Stimulated activated CD4-positive, alpha-beta T cell treated with anti-CD3 and anti-CD28 coated beads, Interleukin-4, amount 100 ng/mL, for 48 hours (primary cell): ENCODE results near the gene PLCXD1.
"Not testable (repeated sequence)": the region's sequence is repeated elsewhere in the genome, so short reads cannot be mapped to it uniquely, and the experiment has no call there.

ENCODE experiments used
- DNase-seq, 2 donors: peaks; one replicate each; pipeline ENCODE4 v3.0.0-alpha.2; 2020; ENCODE audit warnings: low read depth in 2 of 2

The PLCXD1 gene

DNA sequence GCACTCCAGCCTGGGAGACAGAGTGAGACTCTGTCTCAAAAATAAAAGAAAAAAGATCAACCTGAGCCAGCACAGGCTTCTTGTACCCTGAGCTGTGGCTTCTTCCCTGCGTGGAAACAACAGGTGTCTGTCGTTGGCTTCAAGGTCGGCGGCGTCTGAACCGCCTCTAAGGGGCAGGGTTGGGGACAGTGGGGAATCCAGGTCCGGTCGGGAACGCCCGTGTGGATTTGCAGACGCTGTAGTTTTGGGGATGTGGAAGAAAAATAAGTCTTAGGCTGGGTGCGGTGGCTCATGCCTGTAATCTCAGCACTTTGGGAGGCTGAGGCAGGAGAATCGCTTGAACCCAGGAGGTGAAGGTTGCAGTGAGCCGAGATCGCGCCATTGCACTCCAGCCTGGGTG is 17.2 kb upstream of the PLCXD1 start:
- not testable (repeated sequence) for DNase-seq

DNA sequence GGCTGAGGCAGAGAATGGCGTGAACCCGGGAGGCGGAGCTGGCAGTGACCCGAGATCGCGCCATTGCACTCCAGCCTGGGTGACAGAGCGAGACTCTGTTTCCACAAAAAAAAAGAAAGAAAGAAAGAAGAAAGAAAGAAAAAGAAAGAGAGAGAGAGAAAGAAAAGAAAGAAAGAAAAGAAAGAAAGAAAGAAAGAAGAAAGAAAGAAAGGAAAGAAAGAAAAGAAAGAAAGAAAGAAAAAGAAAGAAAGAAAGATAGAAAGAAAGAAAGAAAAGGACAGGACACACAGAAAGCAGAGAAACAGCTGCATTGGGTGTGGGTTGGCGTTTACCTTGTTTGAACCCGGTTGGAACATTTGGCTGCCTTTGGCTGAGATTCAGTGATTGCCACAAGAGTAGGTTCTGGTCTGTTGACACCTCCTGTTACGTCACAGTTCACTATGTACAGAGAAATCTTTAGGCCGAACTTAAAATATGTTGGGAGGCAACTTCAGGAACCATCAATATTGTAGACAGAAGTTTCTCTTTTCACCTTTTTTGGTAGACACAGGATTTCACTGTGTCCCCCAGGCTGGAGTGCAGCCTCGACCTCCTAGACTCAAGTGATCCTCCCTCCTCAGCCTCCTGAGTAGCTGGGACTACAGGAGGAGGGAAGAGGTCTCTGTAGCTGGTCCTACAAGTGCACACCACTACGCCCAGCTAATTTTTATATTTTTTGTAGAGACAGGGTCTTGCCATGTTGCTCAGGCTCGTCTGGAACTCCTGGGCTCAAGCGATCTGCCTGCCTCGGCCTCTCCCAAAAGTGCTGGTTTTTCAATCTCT is 16.3 kb upstream of the PLCXD1 start:
- DNase-seq, result no peak

DNA sequence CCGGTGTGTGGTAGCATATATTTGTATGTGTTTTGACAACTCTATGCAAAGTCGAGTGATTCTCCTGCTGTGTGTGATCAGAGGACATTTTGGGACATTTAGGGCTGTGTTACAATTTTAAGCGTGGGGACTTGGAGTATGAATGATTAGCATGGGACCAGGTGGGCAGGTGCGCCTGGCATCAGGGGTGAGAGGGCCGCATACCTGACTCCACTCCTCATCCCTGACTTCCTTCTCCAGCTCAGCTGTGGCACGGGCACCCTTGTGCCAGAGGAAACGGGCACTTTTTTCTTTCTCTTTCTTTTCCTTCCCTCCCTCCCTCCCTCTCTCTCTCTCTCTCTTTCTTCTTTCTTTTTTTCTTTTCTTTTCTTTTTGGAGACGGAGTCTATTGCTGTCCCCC is 15.7 kb upstream of the PLCXD1 start:
- no peak for DNase-seq

DNA sequence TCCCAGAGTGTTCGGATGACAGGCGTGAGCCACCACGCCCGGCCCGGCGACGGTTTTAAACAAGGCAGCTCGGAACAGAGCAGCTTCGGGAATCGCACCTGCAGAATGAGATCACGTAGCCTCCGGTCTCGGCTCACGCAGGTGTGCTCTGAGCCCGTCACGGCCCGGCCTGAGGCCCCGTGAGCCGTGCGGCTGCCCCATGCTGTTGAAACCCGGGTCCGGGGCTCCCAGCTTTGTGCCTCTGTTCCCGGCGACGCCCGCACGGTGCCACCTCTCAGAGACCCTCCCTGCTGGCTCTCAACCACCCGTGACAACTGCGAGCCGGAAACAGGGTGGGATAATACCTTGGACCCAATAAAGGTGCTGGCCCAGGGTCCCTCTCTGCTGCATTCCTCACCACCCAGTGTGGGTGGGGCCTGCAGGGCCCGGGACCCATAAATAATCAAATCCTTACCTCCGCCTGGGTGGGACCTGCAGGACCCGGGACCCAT is 13.4 kb upstream of the PLCXD1 start:
- no peak for DNase-seq

DNA sequence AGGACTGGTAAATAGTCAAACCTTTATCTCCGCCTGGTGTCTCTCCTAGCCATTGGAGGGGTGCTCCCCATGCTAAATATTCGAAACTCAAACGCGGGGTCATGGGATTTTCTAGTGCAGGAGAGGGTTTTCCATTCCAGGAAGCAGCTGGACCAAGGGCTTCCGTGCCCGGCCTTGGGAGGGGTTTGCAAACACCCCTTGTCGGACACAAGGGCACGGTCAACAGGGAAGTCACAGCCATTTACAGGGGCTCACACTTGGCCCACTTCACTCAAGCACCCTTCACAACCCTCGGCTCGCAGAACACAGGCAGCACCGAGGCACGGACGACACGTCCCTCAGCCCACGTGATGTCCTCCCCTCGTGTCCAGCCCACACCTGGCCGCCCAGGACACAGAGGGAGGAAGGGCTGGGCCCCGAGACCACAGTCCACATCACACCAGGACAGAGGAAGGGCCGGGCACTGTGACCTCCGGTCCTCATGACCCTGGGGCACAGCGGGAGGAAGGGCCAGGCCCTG is 10.3 kb upstream of the PLCXD1 start:
- DNase-seq, result no peak

DNA sequence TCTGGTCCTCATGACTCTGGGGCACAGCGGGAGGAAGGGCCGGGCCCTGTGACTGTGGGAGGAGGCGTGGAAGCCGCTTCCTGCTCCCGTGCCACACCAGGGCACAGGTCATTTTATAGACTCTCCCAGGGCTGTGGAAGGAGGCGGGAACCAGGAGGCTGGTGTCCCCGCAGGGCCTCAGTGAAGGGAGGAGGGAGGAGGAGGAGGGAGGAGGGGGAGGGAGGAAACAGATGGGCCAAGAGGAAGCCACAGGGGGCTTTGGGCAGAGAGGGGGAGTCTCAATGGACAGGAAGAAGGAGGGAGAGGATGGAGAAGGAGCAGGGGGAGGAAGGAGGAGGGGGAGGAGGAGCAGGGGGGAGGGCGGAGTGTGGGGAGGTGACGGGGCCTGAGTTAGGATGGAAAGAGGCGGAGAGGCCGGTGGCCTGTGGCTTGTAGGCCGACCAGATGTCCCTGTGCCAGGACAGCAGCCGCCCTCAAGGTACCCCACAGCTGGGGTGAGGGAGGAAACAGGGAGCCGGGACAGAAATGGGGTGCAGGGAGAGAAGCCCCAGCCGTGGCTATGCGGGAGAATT is 6.2 kb upstream of the PLCXD1 start:
- no peak for DNase-seq

DNA sequence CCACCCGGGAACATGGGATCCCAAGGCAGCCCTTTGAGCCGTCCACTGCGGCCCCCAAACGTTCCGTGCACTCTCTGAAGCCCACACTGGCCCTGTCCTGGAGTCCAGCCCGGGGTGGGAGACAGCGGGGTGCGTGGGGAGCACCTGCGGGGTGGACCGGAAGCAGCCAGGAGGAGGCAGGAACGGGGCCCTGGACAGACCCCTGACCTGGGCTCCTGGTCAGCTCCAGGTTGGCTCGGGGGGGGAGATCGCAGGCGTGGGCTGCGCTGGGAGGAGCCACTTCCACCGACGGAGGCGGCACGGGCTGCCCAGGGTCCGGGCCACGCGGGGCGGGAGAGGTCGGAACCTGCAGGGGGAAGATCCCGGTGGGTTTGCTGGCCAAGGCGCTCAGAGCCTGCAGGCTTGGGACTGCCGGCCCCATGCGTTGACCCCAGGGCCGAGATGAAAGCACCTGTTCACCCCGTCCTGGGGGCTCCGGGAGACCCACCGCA is 5.7 kb upstream of the PLCXD1 start:
- no peak for DNase-seq

DNA sequence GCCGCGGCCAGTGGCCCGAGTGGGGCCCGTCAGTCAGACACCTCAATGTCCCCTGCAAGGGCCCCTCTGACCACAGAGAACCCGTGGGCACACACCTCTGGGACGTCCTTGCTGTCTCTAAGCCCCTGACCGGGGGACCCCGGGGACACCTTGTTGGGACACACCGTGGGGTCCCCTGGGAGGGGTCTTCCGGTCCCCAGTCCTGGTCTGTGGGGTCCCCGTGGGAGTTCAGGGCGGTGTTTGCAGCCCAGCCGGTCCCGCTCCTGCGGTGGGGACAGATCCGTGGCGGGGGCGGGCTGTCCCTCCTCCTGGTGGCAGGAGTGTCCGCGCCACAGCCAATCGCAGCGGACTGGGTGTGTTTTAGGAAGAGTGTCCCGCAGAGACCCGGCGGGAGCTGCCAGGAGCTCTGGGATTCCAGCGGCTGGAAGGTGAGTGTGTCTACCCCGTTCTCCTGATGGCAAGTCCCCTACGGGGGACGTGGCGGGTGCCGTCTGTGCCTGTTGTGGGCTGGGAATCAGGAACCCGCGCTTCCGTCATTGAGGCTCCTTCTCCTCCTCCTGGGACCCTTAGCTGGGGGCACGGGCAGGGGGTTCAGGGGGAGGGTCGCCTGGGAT is 5.1 kb upstream of the PLCXD1 start:
- peak in 1 of 2 donors; percentile 31 for DNase-seq

DNA sequence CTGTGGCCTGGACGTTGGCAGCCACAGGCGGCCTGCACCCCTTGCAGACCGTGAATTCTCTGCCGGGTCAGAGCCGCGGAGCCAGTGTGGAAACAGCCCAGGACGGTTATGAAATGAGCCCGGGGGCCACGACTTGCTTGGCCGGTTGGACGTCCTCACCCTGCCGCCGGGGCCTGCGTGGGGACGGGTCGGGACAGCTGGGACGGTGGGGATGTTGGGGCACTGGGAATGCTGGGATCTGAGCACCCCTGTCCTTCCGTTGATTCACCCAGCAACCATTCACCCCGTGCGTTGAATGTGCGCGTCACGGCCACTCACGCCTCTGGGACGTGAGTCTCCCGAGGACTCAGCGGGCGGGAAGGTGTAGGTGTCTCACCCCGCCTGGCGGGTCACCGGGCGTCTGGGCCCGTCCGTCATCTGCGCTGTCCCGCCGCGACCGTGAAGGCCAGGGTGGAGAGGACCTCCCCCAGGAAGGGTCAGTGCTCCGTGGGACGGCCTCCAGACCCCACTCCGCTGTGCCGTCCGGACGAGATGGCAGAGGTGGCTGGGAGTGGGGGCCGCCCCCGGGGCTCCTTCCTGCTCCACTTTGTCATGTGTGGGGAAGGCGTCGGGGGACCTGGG is 4.5 kb upstream of the PLCXD1 start:
- DNase-seq, result no peak

DNA sequence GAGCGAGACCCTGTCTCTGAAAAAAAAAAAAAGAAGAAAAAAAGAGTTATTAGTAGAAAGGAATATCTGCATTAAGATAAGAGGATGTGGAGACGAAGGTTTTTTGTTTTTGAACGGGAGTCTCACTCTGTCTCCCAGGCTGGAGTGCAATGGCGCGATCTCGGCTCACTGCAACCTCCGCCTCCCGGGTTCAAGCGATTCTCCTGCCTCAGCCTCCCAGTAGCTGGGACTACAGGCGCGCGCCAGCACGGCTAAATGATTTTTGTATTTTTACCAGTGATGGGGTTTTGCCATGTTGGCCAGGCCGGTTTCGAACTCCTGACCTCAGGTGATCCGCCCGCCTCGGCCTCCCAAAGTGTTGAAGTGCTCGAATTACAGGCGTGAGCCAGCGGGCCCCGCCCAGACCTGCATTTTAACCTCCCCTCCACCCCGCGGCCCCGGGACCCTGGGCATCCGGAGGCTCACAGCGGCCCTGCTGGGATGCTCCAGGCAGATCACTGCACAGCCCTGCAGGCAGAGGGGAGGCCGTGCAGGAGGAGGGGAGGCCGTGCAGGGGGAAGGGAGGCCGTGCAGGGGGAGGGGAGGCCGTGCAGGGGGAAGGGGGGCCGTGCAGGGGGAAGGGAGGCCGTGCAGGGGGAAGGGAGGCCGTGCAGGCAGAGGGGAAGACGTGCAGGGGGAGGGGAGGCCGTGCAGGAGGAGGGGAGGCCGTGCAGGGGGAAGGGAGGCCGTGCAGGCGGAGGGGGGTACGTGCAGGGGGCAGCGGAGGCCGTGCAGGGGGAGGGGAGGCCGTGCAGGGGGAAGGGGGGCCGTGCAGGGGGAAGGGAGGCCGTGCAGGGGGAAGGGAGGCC is 1.2 kb upstream of the PLCXD1 start:
- not testable (repeated sequence) for DNase-seq

DNA sequence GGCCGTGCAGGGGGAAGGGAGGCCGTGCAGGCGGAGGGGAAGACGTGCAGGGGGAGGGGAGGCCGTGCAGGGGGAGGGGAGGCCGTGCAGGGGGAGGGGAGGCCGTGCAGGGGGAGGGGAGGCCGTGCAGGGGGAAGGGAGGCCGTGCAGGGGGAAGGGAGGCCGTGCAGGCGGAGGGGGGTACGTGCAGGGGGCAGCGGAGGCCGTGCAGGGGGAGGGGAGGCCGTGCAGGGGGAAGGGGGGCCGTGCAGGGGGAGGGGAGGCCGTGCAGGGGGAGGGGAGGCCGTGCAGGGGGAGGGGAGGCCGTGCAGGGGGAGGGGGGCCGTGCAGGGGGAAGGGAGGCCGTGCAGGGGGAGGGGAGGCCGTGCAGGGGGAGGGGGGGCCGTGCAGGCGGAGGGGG is 459 bp upstream of the PLCXD1 start:
- not testable (repeated sequence) for DNase-seq

DNA sequence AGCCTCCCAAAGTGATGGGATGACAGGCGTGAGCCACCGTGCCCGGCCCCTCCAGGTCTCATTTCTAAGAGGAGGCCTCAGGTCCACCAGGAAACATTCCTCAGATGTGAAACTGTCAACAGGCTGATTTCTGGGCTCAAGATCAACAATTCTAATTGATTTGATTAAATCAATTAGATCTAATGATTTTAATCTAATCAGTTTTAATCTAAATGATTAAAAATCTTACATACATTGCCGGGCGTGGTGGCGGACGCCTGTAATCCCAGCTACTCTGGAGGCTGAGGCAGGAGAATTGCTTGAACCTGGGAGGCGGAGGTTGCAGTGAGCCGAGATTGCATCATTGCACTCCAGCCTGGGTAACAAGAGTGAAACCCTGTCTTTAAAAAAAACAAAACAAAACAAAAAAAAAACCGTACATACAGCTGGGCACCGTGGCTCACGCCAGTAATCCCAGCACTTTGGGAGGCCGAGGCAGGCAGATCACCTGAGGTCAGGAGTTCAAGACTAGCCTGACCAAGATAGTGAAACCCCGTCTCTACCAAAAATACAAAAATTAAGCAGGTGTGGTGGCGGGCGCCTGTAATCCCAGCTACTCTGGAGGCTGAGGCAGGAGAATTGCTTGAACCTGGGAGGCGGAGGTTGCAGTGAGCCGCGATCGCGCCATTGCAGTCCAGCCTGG is 960 bp downstream of the PLCXD1 start:
- DNase-seq, result not testable (repeated sequence)

DNA sequence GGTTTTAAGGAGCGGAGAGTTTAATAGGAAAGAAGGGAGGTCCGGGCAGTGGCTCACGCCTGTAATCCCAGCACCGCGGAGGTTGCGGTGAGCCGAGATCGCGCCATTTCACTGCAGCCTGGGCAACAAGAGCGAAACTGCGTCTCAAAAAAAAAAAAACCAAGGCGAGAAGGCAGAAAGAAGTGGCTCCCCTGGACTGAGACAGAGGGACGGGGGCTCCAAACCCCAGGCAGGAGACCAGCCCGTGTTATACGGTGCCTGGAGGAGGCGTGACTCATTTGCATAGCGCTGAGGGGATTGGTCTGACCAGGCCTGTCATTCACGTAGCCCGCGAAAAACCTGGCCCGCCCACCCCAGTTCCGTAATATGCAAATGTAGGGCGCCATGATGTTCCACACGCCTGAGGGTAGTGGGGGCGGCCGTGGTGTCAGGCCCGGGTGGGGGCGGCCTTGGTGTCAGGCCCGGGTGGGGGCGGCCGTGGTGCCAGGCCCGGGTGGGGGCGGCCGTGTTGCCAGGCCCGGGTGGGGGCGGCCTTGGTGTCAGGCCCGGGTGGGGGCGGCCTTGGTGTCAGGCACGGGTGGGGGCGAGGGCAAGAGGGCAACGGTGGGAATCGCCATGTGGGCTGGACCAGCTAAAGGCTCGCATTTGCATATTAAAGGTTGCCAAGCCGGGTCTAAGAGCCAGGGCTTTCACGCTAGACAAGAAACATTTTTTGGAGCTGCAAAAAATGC is 2.1 kb downstream of the PLCXD1 start:
- peak; percentile 88 for DNase-seq

DNA sequence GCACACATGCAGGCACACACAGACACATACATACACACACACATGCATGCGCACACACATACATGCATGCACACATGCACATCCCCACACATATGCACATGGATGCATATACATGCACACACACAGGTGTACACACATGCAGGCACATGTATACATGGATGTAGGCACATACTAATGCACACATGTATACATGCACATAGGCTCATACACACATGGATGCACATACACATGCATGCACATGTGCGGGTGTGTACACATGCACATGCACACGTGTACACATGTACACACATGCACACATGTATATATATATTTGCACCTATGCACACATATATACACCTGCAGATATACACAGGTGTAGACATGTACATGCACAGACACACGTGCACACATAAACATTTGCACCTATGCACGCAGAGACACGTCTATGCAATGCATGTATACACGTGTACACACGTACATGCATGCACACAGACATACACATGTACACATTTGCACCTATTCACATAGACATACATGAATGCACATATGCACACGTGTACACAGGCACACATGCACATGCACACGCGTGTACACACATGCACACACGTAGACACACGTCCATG is 4.0 kb downstream of the PLCXD1 start:
- no peak for DNase-seq

DNA sequence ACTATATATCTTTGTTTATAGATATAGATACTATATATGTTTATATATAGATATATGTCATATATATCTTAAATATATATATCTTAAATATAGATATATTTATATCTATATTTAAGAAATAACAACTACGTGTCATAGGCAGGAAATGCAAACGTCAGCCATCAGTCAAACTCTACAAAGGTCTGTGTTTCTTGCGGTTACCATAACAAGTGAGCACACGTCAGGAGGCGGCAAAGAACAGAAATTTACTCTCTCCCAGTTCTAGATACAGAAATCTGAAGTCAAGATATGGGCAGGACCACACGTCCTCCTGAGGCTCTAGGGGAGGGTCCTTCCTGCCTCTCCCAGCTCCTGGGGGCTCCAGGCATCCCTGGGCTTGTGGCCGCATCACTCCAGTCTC is 6.5 kb downstream of the PLCXD1 start:
- DNase-seq, result no peak

DNA sequence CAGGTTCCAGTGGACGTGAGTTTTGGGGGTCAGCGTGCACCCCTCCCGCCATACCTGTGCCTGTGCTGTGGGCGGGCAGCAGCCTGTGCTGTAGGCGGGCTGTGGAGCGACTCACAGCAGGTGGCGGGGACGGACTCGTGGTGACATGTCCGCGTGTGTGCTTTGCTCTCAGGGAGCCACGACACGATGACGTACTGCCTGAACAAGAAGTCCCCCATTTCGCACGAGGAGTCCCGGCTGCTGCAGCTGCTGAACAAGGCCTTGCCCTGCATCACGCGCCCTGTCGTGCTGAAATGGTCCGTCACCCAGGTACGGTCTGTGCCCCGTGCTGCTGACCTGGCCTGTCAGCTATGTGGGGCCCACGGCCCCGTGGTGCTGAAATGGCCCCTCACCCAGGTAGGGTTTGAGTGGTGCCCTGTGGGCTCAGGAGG is 7.4 kb downstream of the PLCXD1 start:
- DNase-seq, result no peak

DNA sequence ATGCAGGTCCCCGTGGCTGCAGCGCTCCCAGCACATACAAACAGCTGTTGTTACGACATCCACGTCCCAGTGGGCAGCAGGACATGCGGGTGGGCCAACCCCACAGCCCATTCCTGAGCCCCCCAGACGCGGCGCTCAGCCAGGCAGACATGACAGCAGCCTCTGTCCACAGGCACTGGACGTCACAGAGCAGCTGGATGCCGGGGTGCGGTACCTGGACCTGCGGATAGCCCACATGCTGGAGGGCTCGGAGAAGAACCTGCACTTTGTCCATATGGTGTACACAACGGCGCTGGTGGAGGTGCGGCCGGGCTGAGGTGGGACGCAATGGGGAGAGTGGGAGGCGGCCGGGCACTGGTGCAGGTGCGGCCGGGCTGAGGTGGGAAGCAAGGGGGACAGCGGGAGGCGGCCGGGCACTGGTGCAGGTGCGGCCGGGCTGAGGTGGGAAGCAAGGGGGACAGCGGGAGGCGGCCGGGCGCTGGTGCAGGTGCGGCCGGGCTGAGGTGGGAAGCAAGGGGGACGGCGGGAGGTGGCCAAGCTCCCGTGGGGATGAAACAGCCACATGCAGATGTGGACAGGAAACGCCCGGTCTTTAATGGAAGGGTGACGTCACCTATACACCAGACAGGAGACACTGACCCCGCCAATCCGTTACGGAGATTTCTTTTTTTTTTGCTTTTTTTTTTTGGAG is 9.4 kb downstream of the PLCXD1 start:
- no peak for DNase-seq

DNA sequence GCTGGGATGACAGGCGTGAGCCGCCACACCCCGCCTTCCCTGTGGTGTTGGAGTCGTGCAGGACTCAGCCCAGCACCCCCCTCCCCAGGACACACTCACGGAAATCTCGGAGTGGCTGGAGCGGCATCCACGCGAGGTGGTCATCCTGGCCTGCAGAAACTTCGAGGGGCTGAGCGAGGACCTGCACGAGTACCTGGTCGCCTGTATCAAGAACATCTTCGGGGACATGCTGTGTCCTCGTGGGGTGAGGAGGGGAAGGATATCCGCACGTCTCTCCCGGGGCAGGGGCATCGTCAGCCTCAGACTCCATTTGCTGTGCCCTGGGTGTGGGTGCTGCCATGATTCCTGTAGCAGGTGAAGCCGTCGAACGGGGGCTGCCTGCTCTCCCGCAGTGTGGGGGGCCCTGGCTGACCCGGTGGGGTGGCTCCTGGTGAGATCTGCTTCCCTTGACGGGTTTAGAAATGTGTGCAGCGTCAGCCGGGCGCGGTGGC is 10.3 kb downstream of the PLCXD1 start:
- no peak for DNase-seq
